GM12872 (cell line): ENCODE results near the gene BICD1.

Experiments used
- TF ChIP-seq, protein P1 (sequence below): IDR thresholded peaks from 3 replicates; pipeline ENCODE4 v1.5.1; 2011; ENCODE audit warnings: low read depth, mild to moderate bottlenecking, low read length, moderate library complexity; ENCODE audit not compliant: insufficient read depth

The BICD1 gene

DNA sequence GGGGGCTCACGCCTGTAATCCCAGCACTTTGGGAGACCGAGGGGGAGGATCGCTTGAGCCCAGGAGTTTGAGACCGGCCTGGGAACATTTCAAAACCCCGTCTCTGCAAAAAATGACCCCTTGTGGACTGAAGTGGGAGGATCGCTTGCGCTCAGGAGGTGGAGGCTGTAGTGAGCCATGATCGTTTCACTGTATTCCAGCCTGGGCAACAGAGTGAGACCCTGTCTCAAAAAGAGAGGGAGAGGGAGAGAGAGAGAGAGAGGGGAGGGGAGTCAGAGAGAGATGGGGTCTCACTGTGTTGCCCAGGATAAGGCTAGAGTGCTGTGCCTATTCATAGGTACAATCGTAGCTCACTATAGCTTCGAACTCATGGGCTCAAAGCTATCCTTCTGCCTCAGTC, 295.5 kb downstream of the BICD1 start:
- TF ChIP-seq, protein P1, sequence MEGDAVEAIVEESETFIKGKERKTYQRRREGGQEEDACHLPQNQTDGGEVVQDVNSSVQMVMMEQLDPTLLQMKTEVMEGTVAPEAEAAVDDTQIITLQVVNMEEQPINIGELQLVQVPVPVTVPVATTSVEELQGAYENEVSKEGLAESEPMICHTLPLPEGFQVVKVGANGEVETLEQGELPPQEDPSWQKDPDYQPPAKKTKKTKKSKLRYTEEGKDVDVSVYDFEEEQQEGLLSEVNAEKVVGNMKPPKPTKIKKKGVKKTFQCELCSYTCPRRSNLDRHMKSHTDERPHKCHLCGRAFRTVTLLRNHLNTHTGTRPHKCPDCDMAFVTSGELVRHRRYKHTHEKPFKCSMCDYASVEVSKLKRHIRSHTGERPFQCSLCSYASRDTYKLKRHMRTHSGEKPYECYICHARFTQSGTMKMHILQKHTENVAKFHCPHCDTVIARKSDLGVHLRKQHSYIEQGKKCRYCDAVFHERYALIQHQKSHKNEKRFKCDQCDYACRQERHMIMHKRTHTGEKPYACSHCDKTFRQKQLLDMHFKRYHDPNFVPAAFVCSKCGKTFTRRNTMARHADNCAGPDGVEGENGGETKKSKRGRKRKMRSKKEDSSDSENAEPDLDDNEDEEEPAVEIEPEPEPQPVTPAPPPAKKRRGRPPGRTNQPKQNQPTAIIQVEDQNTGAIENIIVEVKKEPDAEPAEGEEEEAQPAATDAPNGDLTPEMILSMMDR, result no peak

DNA sequence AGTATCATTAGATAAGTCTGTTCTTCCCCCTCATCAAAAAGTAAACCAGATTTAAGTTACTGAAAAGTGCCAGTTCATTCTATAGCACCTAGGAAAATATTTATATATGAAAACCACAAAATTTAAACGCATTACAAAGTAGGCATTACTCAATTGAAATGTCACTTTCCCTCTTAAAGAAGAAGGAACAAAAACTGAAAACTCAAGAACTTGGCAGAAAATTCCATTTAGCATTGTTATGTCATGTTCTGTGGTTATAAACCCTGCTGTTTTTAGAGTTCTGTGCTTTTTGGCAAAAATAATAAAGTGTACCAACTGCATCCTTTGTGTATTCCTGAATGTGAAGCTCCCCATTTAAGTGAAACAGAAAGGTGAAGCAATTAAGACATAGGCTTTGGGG, 296.3 kb downstream of the BICD1 start:
- TF ChIP-seq, protein P1, result no peak

DNA sequence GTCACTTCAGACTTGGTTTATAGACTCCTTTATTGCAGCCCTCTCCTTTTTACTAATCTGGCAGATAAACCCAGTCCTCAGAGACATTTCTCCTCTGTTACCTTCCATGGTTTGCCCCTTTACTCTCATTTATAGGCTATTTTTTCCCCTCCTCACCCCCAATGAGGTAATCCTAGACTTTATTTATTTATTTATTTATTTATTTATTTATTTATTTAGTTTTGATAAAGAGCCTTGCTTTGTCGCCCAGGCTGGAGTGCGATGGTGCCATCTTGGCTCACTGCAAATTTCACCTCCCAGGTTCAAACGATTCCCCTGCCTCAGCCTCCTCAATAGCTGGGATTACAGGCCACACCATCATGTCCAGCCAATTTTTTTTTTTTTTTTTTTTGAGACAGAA, 301.1 kb downstream of the BICD1 start:
- TF ChIP-seq, protein P1, result no peak

DNA sequence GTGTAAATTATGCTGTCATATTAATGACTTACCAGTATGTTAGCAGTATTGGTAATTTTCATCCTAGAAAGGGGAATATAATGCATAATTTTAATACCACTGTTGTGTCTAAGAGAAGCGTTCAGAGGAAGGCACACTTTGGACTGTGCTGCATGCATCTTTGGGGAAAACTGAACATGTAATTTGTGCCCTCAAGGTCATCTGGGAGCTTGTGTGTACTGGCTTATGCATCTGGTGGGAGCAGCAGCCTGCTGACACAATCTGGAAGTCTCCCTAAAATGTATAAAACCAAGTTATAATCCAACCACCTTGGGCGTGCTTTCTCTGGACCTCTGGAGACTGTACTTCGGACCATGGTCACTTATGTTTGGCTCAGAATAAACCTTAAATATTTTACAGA, 306.8 kb downstream of the BICD1 start:
- TF ChIP-seq, protein P1, result no peak

DNA sequence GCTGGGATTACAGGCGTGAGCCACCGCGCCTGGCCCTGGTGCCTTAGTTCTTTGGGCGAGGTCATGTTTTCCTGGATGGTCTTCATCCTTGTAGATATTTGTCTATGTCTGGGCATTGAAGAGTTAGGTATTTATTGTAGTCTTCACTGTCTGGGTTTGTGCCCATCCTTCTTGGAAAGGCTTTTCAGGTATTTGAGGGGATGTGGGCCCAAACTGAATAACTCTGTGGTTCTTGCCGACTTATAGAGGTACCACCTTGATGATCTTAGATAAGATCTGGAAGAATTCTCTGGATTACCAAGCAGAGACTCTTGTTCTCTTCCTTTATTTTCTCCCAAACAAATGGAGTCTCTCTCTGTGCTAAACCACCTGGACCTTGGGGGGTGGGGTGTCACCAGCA, 311.6 kb downstream of the BICD1 start:
- TF ChIP-seq, protein P1, result no peak

DNA sequence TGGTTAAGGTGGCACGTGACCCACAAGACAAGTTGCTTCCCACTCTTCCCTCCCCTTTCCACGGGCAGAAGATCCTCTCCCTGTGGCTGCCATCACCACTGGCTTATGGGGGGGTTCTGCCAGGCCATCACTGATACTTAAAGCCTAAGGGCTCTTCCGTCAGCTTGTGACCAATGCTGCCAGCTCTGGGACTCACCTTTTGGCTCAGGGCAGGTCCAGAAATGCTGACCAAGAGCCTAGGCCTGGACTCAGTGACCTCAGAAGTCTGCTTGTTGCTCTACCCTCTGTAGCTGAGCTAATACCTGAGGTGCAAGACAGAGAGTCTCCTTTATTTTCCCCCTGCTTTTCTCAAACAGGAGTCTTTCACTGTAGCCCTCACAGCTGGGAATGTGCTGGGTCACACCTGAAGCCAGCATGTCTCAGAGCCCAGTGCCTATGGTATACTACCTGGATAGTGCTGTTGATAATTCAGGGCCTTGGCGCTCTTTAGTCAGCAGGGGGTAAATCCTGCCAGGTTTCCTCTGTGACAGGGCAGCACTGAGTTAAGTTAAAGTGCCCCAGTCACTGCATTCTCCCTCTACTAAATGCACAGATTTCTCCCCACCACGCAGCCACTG, 312.4 kb downstream of the BICD1 start:
- TF ChIP-seq, protein P1, result no peak

DNA sequence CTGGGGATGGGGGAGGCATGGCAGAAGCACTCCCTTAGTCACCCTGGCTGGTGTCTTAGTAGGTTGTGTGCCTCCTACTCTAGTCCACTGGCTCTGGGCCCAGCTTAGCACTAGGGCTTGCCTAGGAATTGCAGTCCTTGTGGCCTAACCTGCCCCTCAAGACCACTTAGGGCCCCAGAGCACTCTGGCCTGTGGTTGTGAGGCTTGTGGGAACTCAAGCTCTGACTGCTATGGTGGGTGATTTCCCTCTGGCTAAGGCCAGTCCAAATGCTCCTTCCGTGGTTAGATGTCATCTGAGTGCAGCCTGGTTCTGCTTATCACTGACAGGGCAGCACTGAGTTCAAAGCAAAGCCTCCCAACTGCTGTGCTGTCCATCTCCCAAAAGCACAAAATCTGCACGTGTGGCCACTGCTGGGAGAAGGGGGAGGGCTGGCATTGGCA, 312.9 kb downstream of the BICD1 start:
- TF ChIP-seq, protein P1, result no peak
